HG03103 (cell line): ENCODE results near the gene ZP3.
"Not testable (repeated sequence)": the region's sequence is repeated elsewhere in the genome, so short reads cannot be mapped to it uniquely, and the experiment has no call there.

Experiments
- ATAC-seq: cut with Tn5 transposase; IDR thresholded peaks from one replicate; pipeline ENCODE4 v1.9.1; 2021; ENCODE audit warnings: low read depth; ENCODE audit not compliant: unreplicated experiment

The ZP3 gene

GRCh38 chr7:76480403-76481253 lies 55.9 kb downstream of the ZP3 start:
- ATAC-seq, result not testable (repeated sequence)

- ATAC-seq, result not testable (repeated sequence)
Measured at GRCh38 chr7:76482660-76483059, 57.9 kb downstream of the ZP3 start.

DNA sequence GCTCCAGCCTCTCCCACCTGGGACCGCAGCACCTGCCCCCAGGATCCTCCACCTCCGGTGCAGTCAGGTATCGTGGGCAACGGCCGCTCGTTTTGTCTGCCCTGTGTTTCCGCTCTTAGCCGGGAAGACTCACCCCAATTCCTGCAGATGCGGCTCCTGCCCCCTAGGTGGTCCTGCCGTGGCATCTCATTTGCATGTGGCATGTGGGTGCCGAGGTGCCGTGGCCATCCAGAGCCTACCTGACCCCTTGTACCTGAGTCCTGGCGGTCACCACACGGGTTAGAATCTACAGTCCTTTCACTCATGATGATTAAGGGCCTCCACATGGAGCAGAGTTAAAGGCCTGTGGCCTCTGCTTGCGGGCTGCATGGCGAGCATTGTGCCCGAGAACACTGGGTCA lies 58.3 kb downstream of the ZP3 start:
- ATAC-seq, result not testable (repeated sequence)

DNA sequence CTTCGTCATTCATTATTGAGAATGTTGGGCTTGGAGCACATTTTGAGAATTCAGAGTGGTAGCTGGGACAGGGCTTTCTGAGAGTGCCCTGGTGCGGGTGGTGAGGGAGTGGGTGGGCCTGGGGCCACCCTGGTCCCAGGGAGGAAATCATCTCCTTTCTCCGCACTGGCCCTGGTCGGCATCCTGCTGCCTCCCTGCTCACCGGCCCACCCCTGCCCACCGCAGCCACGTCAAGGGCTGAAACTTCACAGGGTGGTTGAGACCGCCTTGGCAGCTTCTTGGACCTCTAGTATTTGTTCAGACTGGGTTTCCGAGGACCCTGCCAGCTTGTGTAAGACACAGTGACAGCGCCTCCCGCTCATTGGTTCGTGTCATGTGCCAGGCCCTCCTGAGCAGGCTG lies 59.7 kb downstream of the ZP3 start:
- not testable (repeated sequence) for ATAC-seq

DNA sequence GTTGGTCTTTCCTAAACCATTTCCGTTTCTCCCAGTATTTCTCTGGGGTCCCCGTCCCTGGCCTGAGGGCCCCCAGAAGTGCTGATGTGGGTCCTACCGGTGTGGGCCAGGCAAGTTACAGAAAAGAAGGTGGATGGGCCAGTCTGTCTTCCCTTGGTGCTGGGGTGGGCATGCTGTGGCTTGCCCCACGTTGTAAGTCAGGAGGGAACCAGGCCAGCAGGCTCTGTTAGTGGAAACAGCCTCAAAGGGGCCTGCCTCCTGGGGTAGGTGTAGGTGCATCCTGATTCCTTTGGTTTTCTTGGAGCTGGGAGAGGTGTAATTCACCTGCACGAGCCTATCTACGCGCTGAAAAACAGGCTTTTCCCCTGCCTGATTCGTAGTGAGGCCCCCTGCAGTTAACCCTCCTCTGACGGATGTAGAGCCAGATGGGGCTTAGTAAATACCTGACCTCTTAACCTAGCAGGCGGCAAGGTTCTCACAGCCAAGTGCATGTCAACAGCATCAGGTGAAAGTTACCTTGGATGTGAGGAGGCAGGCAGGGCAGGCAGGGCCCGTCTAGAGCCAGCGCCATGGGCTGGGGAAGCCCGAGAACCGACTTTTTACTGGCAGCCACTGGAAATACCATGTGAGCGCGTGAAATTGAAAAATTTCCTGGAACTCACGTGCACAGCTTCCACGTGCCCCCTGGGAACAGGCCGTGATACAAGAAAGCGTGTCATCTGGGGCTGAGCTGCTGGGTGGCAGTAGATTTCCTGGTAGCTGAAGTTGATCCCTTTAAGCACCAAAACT lies 61.3 kb downstream of the ZP3 start:
- peak; percentile 6 for ATAC-seq

DNA sequence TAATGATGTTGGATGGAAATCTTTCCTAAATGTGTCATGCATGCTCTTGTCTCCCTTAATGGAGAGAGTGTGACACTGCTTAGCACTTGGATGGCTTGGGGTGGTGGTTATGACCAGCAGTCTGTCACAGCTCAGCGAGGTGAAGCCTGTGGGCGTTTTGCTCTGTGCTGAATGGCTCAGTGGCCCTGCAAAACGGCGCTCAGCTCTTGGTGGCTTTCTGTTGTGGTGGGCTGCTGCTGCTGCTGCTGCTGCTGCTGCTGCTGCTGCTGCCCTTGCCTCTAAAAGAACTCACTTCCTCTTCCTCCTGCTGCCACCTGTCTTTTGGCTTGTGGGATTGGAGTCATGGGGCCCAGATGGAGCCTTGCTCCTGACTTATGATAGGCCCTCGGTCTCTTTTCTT lies 61.9 kb downstream of the ZP3 start:
- peak; percentile 98 for ATAC-seq

DNA sequence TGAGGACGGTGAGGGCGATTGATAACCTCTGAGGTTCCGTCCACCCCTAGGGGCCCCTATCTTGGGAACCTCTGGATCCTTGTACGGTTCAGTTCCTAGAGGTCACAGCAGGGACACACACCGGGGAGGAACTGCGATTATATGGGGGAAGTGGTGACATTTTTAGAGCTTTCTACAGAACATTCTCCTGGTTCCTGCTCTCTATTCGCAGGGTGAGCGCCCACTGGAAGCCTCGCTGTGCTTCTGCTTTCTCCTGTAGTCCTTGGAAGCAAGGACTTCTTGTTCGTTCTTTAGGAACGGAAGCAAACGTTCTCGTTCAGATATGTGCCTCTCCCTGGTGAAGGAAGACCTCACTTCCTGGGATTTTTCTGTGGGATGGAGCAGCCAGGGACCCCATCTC lies 63.2 kb downstream of the ZP3 start:
- not testable (repeated sequence) for ATAC-seq
